ENCODE data around the gene TTLL10.
A peak's percentile ranks its signal among the peaks of the same experiment; 100 is the strongest.
"Not testable (repeated sequence)": the region's sequence is repeated elsewhere in the genome, so short reads cannot be mapped to it uniquely, and the experiment has no call there.

TTLL10 gene

DNA sequence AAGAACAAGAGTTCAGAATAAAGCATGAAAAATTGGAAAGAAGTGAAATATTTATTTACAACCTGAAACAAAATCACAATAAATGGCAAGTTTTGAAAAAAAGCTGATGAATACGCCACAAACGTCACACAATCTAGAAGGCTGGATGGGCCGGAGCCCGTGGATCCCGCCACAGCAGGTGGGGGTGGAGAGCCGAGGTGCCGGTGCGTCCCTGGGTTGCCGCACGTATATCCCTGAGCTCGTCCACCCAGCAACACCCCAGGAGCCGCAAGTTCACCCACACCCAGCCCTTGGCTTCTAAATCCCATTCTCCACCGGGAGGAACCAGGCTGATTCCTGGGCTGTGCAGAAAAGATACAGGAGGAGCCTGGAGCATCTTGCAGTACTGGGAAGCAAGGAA is 25.6 kb upstream of the TTLL10 start:
- peaks cover 2% of the 10 kb centered on the region for H3K9me3 Mint-ChIP-seq (ENCODE audit: low read depth)

GRCh38 chr1:1148569-1148968 is 25.1 kb upstream of the TTLL10 start:
- H3K4me3 Mint-ChIP-seq: no peak overlapping the region
- no peaks in the 10 kb centered on the region for H3K36me3 Mint-ChIP-seq
- no peak overlapping the region for H3K27ac Mint-ChIP-seq
- peaks cover 6% of the 10 kb centered on the region for H3K4me1 Mint-ChIP-seq (ENCODE audit: low read depth)
- H3K27me3 Mint-ChIP-seq: no peaks in the 10 kb centered on the region
- peaks cover 6% of the 10 kb centered on the region for H3K9me3 Mint-ChIP-seq (ENCODE audit: low read depth)

More for the DNA sequence above, 25.6 kb upstream of the TTLL10 start:
- Mint-ChIP-seq H3K27ac (no peak overlapping the region), H3K36me3 (no peaks in the 10 kb centered on the region), H3K4me3 (no peak overlapping the region), H3K4me1 (ENCODE audit: low read depth) (peaks cover 6% of the 10 kb centered on the region), H3K27me3 (no peaks in the 10 kb centered on the region)

DNA sequence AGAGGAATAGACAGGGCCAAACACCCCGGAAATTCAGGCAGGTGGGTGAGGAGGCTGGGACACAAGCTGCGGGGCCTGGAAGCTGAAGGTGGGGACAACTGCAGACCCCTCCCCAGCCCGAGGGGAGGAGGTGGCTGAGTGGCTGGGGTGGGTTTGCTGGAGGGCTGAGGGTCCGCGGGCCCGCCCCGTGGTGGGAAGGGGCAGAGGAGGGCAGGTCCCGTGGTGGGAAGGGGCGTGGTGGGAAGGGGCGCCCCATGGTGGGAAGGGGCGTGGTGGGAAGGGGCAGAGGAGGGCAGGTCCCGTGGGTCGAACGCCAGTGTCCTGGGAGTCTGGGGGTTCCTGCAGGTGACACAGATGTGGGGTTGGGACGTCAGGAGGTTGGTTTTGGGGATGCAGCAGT is 24.3 kb upstream of the TTLL10 start:
- H3K27me3 Mint-ChIP-seq: no peaks in the 10 kb centered on the region
- no peak overlapping the region for H3K27ac Mint-ChIP-seq
- H3K4me1 Mint-ChIP-seq (ENCODE audit: low read depth): no peaks in the 10 kb centered on the region
- no peak overlapping the region for H3K4me3 Mint-ChIP-seq
- no peaks in the 10 kb centered on the region for H3K36me3 Mint-ChIP-seq
- H3K9me3 Mint-ChIP-seq (ENCODE audit: low read depth): peaks cover 6% of the 10 kb centered on the region

DNA sequence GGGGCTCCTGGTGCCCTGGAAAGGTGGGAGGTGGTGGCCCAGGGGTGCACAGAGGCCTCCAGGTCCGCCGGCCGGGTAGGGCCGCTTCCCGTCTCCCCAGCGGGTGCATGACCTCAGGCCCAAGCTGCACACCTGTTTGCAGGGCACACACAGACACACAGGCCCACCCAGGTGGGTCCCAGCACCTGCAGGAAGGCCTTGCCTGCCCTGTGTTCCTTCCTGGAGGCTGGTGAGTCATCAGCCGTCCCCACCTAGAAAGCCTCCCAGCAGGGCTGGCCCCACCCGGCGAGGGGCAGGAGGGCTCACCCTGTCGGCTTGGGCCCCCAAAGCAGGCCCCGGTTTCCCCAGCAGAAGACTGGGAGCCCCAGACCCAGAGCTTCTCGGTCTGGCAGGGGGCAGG is 23.6 kb upstream of the TTLL10 start:
- no peaks in the 10 kb centered on the region for H3K27me3 Mint-ChIP-seq
- no peaks in the 10 kb centered on the region for H3K4me1 Mint-ChIP-seq (ENCODE audit: low read depth)
- no peaks in the 10 kb centered on the region for H3K36me3 Mint-ChIP-seq
- no peak overlapping the region for H3K27ac Mint-ChIP-seq
- peaks cover 6% of the 10 kb centered on the region for H3K9me3 Mint-ChIP-seq (ENCODE audit: low read depth)
- no peak overlapping the region for H3K4me3 Mint-ChIP-seq

GRCh38 chr1:1151306-1151705 is 22.4 kb upstream of the TTLL10 start:
- H3K27me3 Mint-ChIP-seq: no peaks in the 10 kb centered on the region
- H3K36me3 Mint-ChIP-seq: no peaks in the 10 kb centered on the region
- H3K4me3 Mint-ChIP-seq: no peak overlapping the region
- no peak overlapping the region for H3K27ac Mint-ChIP-seq
- H3K4me1 Mint-ChIP-seq (ENCODE audit: low read depth): no peaks in the 10 kb centered on the region
- peaks cover 6% of the 10 kb centered on the region for H3K9me3 Mint-ChIP-seq (ENCODE audit: low read depth)

- H3K4me1 Mint-ChIP-seq (ENCODE audit: low read depth); H3K27me3 Mint-ChIP-seq; H3K9me3 Mint-ChIP-seq (ENCODE audit: low read depth); H3K36me3 Mint-ChIP-seq; H3K4me3 Mint-ChIP-seq: not testable (repeated sequence)
- peak overlapping the region; percentile 81 for H3K27ac Mint-ChIP-seq
These were observed 21.2 kb upstream of the TTLL10 start for GRCh38 chr1:1152431-1152830.

DNA sequence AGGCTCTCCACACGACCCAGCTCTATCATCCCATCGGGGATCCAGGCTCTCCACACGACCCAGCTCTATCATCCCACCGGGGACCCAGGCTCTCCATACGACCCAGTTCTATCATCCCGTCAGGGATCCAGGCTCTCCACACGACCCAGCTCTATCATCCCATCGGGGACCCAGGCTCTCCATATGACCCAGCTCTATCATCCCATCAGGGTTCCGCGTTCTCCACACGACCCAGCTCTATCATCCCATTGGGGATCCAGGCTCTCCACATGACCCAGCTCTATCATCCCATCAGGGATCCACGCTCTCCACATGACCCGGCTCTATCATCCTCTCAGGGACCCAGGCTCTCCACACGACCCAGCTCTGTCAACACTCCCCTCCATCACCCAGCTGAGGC is 20.5 kb upstream of the TTLL10 start:
- not testable (repeated sequence) for H3K4me1 Mint-ChIP-seq (ENCODE audit: low read depth); H3K4me3 Mint-ChIP-seq; H3K27me3 Mint-ChIP-seq; H3K9me3 Mint-ChIP-seq (ENCODE audit: low read depth); H3K36me3 Mint-ChIP-seq
- H3K27ac Mint-ChIP-seq: peak overlapping the region; percentile 51

- H3K9me3 Mint-ChIP-seq (ENCODE audit: low read depth): peaks cover 6% of the 10 kb centered on the region
- no peaks in the 10 kb centered on the region for H3K36me3 Mint-ChIP-seq
- H3K4me3 Mint-ChIP-seq: no peak overlapping the region
- H3K4me1 Mint-ChIP-seq (ENCODE audit: low read depth): no peaks in the 10 kb centered on the region
- H3K27me3 Mint-ChIP-seq: no peaks in the 10 kb centered on the region
- H3K27ac Mint-ChIP-seq: peak overlapping the region; percentile 41
These were observed 19.8 kb upstream of the TTLL10 start for GRCh38 chr1:1153874-1154273.

DNA sequence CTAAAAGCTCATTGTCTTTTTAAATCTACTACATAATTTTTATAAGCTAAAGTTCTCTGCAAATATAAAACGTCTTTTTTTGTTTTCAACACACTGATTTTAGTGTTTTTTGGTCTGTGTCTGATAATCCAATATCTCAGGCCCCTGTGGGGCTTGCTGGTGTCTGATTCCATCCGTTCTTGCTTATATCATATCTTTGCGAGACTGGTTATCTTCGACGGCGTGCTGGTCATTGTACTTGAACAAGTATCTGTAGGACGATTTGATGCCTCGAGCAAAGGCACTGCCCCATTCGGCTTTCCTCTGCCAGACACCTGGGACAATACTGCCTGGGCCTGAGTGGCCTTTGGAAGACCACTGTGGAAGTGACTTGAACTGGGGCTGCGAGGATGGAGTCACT is 18.4 kb upstream of the TTLL10 start:
- Mint-ChIP-seq H3K9me3 (ENCODE audit: low read depth) (peaks cover 6% of the 10 kb centered on the region), H3K4me3 (no peak overlapping the region), H3K27ac (no peak overlapping the region), H3K4me1 (ENCODE audit: low read depth) (no peaks in the 10 kb centered on the region), H3K36me3 (no peaks in the 10 kb centered on the region), H3K27me3 (no peaks in the 10 kb centered on the region)

DNA sequence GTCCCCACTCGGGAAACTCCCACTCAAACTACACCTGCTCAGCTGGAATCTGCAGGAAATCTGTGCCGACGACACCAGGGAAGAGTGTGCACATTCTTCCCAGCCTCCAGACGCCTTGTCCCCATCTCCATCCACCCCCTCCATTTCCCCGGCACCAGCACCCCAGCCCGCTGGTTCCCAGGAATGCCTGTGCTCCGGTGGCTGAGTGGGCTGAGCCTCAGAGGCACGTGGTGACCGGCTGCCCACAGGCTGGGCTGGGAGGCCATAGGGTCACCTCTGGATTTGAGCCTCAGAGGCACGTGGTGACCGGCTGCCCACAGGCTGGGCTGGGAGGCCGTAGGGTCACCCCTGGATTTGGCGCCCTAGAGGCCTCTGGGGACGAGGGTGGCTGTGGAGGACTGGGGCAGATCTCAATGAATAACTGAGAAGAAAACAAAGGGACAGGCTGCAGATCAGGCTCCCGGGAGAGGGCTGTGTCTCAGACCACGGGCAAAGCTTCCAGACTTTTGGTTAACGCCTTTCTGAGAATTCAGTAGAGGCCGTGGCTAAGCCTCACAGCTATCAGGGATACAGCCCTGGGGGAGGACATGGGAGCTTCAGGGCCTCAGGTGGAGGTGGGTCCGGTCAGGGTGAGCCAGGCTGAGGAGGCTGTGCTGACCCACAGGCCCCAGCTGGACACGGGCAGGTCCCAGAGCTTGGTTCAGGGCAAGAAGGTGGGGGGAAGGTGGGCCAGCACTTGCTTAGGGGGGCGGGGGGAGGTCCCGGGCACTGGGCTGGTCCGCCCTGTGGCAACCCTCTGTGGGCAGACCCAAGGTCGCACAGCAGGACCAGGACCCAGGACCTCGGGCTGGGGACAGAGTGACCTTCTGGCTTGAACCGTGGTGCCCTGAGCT is 17.3 kb upstream of the TTLL10 start:
- Mint-ChIP-seq H3K27ac (peak overlapping the region; percentile 28), H3K4me3 (peak overlapping the region; percentile 62), H3K36me3 (no peaks in the 10 kb centered on the region), H3K27me3 (no peaks in the 10 kb centered on the region), H3K4me1 (ENCODE audit: low read depth) (no peaks in the 10 kb centered on the region), H3K9me3 (ENCODE audit: low read depth) (peaks cover 6% of the 10 kb centered on the region)

GRCh38 chr1:1157033-1157365 is 16.7 kb upstream of the TTLL10 start:
- H3K27ac Mint-ChIP-seq: peak overlapping the region; percentile 28
- H3K36me3 Mint-ChIP-seq: no peaks in the 10 kb centered on the region
- H3K4me3 Mint-ChIP-seq: peak overlapping the region; percentile 62
- H3K9me3 Mint-ChIP-seq (ENCODE audit: low read depth): peaks cover 6% of the 10 kb centered on the region
- H3K4me1 Mint-ChIP-seq (ENCODE audit: low read depth): no peaks in the 10 kb centered on the region
- H3K27me3 Mint-ChIP-seq: no peaks in the 10 kb centered on the region

DNA sequence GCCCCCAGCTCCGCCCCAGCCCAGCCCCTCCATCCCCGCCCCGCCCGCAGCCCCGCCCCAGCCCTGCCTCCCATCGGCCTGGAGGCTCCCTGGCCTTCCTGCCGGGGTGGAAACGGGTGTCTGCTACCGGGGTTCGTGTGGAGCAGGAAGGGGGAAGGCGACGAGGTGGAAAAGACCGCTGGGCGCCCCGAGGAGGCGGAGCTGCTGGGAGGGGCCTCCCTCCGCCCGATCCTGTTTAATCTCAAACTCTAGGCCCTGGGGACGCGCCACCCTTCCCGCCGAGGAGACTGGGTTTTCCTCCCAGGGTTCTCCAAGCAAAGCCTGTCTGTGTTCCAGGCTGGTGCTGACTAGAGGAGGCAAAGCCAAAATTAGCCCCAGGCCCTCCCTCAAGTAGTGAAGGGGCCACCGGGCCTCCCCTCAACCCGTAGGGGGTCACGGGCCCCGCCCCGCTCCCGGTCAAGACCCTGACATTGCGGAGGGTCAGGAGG is 16.2 kb upstream of the TTLL10 start:
- peak overlapping the region; percentile 80 for H3K4me3 Mint-ChIP-seq

GRCh38 chr1:1157914-1158710 is 15.6 kb upstream of the TTLL10 start:
- Mint-ChIP-seq H3K9me3 (ENCODE audit: low read depth) (peaks cover 4% of the 10 kb centered on the region), H3K27me3 (no peaks in the 10 kb centered on the region), H3K27ac (no peak overlapping the region), H3K36me3 (no peaks in the 10 kb centered on the region), H3K4me3 (no peak overlapping the region), H3K4me1 (ENCODE audit: low read depth) (no peaks in the 10 kb centered on the region)

More for the DNA sequence above, 16.2 kb upstream of the TTLL10 start:
- no peaks in the 10 kb centered on the region for H3K27me3 Mint-ChIP-seq
- H3K27ac Mint-ChIP-seq: no peak overlapping the region
- H3K9me3 Mint-ChIP-seq (ENCODE audit: low read depth): peaks cover 6% of the 10 kb centered on the region
- no peaks in the 10 kb centered on the region for H3K4me1 Mint-ChIP-seq (ENCODE audit: low read depth)
- H3K36me3 Mint-ChIP-seq: no peaks in the 10 kb centered on the region

DNA sequence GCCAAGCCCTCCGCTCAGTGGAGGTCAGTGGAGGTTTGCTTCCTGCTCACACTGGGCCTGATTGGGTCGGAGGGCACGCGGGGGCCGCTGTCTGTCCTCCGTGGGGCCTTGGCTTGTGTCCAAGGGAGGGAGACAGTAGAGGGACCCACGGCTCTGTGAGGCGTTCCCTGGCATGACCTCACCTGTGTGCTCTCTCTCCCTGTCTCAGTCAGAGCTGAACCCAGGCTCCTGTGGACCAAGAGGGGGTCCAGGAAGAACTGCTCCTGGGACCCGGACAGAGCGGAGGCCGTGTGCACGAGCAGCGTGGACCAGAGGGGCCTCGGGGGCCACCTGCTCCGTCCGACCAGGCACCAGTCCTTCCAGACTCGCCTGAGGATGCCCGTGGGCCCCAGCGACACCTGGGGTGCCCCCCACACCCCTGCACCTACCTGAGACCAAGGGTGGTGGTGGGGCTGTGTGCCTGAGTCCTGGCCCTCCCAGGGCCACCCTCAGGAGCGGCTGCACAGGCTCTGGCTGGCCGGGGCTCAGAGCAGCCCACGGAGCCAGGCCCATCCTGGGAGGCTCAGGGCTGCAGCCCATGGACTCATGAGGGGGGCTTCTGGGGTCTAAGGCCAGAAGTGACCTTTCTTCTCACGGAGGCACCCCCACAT is 13.3 kb upstream of the TTLL10 start:
- H3K4me1 Mint-ChIP-seq (ENCODE audit: low read depth): no peaks in the 10 kb centered on the region
- no peaks in the 10 kb centered on the region for H3K27me3 Mint-ChIP-seq
- no peaks in the 10 kb centered on the region for H3K9me3 Mint-ChIP-seq (ENCODE audit: low read depth)
- no peak overlapping the region for H3K4me3 Mint-ChIP-seq
- H3K27ac Mint-ChIP-seq: no peak overlapping the region
- H3K36me3 Mint-ChIP-seq: no peaks in the 10 kb centered on the region

DNA sequence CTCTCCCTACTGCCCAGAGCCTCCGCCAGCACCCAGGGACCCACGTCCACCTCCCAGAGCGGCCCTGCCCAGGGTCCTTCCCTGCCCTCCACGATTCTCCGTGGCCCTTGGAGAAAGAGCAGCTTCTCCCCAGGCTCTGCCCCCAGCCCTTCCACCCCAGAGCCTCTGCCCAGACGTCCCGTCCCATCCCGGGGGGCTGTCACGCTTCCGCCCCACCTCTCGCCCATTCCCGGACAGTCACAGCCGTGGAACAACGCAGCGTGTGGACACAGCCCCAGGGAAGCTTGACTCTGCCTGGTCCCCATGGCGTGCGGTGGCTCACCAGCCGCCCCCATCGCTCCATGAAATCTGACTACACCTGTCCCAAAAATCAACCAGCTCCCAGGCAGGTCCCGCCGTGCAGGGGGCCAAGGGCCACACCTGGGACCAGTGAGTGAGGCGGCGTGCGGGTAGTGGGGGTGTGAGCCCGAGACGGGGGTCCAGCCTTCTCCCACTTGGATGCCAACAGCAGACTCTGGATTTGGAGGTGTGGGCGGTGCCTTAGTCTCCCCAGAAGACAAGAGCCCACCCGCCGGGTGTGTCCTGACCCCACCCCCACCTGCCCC is 12.5 kb upstream of the TTLL10 start:
- Mint-ChIP-seq H3K9me3 (ENCODE audit: low read depth) (no peaks in the 10 kb centered on the region), H3K36me3 (no peaks in the 10 kb centered on the region), H3K4me1 (ENCODE audit: low read depth) (peaks cover 2% of the 10 kb centered on the region), H3K4me3 (no peak overlapping the region), H3K27ac (no peak overlapping the region), H3K27me3 (no peaks in the 10 kb centered on the region)

Data from activated naive CD8-positive, alpha-beta T cell (primary cell).